Myocyte (in vitro differentiated cells): ENCODE measurements around the gene GRIN2C. TPM values are rescaled to one million over a fixed set of nuclear protein-coding genes. Genes with fewer than 3 reads are reported as not detected.
A peak's percentile ranks its signal among the peaks of the same experiment; 100 is the strongest.

Experiments used
- DNase-seq: peaks from one replicate; pipeline ENCODE4 v3.0.0-alpha.2; 2012; ENCODE audit warnings: low read depth
- total RNA-seq: library from RNA; depleted of rRNA; stranded (reverse); fragments of >200 nt; gene quantifications from 2 replicates; pipeline ENCODE4 v1.2.3, GENCODE V29; 2014

The GRIN2C gene
- total RNA-seq, 1 donor from 2014 or later = not detected

DNA sequence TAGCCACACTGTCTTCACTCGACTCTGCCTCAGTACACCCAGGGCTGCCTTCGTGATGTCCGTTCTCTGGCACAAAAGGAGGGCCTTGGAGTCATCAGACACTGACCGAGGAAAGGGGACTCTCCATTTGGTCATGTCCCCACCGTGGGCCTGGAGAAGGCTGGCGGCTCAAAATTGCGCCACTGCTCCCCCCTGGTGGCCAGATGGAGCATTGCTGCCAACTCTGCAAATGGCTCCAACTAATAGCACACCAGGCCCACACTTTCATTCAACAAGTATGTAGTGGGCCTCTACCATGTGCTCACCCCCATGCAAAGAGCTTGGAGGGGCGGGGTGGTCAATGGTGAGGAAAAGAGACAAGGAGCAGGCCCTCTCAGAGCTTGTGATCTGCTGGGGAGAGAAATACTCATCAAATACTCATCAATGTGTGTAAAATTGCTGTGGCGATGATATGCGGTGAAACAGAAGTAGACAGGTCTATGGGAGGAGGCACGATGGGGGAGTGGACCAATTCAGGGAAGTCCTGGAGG lies 5.2 kb upstream of the GRIN2C start:
- peak; percentile 75 for DNase-seq

DNA sequence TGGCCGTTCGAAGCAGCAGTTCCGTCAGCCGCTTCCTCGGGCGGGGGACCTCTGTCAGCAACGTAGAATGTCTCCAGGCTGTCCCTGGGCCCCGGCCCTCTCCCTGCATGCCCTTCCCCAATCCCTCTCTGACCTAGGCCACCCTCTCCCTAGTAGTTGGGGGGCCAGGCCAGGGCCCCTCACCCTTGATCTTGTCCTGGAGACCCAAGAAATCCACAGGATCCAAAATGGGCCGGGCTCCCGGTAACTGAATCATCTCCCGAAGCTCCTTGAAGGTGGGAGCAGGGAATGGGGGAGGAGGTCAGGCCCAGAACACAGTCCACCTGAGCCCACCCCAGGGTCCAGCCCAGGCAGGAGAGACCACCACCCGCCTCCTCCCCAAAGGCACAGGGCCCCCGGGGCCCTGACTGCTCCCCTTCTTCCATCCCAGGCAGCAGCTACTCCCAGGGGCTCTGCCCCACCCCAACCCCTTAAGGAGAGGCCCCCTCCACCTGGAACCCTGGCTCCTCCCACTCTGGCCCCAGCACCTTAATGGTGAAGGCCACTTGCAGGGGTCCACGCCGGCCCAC lies 4.7 kb upstream of the GRIN2C start:
- no peak for DNase-seq

- no peak for DNase-seq
Observed at GRCh38 chr17:74863420-74864296, 4.0 kb upstream of the GRIN2C start.

GRCh38 chr17:74862919-74863318 lies 3.2 kb upstream of the GRIN2C start:
- DNase-seq = no peak

- DNase-seq = peak; percentile 51
Observed at GRCh38 chr17:74862108-74862901, 2.6 kb upstream of the GRIN2C start.

- DNase-seq = no peak
Observed at GRCh38 chr17:74861662-74862107, 2.0 kb upstream of the GRIN2C start.

GRCh38 chr17:74860872-74861661 lies 1.4 kb upstream of the GRIN2C start:
- no peak for DNase-seq

DNA sequence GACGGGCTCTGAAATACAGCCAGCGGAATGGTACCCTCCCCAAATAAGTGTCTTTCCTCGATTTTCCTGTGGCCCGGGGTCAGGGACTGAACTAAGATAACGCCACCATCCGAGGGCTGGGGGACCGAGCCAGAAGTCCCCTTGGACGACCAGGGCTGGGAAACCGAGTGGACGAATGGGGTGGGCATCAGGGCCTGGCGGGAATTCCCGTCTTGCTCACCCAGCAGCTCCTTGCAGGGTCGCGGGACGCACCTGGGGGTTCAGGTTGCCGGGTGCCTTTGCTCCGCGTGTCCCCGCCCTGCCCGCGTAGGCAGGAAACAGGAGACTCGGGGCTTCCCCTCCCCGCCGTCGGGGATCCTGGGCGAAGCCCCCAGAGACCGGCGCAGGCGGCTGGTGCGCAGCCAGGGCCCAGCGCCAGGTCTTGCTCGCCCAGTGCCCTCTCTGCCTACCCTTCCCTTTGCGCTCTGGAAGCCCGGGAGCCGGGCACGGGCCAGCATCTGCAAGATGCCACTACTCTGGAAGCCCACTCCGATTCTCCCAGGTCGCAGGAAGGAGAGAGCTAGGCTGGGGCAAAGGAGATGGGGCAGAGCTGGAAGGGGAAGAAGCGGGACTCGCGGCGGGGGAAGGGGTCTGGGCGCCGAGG lies 665 bp upstream of the GRIN2C start:
- DNase-seq = no peak

DNA sequence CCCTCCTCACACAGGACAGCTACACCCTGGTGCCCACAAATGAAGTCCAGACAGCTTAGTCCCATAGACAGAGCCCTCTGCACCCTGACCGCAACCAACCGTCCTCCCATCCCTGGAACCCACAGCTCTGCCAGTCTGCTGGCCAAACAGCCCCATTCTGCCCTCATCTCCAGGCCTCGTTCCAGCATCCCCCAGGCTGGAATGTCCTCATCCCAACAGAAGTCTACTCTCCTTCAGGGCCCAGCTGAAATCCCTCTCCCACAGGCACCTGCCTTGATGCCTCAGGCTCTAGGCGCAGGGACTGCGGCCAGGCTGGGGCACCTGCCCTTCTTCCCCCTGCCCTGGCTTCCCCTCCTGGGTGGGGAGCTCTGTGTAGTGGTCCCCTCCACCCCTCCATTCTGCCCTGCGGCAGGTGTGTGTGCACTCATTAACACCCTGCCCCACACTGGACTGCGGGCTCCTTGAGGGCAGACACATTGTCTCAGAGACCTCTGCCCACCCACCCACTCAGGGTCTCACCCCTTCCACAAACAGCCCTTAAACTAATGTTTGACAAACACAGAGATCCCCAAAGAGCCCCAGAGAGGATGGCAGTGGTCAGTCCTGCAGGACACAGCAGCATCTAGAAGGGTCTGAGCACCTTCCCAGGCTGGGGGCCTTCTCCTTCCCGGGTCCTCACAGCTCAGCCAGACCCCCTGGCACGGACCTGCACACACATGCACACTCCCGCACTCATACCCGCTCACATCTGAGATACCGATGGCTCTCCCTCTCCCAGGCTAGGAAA lies 820 bp downstream of the GRIN2C start:
- no peak for DNase-seq

GRCh38 chr17:74857191-74857590 lies 2.5 kb downstream of the GRIN2C start:
- peak; percentile 49 for DNase-seq

GRCh38 chr17:74856112-74856511 lies 3.6 kb downstream of the GRIN2C start:
- DNase-seq = peak; percentile 72

DNA sequence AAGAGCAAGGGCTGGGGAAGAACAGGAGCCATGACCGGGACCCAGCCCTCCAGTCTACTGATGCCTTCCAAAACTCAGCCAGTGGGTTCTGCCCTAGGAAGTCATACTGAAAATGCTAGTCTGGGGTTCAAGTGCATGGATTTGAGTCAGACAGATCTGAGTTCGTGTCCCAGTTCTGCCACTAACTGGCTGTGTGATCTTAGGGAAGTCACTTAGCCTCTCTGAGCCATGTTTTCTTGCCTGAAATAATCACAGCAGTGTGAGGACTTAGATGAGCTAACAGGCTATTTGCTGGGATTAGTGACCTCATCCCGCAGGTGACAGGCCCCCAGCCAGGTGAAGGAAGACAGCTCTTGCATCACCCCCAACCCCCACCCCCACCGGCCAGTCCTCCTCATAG lies 4.4 kb downstream of the GRIN2C start:
- DNase-seq = no peak

DNA sequence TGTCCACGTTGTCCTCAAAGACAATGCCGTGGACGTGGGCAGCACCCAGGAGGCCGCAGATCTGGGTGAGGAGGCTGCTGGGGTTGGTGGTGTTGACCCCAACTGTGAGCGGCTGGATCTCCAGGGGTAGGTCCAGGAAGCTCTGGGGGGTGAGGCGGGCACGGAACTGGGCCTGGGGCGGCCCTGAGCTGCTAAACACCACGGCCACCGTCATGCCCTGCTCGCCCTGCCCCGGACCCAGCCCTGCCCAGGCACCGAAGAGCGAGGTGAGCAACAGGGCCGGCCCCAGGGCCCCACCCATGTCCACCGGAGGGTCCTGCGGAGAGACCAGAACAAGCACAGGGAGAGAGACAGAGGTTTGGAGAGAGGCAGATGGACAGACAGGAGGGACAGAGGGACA lies 4.9 kb downstream of the GRIN2C start:
- DNase-seq = no peak

- no peak for DNase-seq
Observed at GRCh38 chr17:74853669-74854068, 6.0 kb downstream of the GRIN2C start.

GRCh38 chr17:74853048-74853397 lies 6.7 kb downstream of the GRIN2C start:
- DNase-seq = no peak

- DNase-seq = no peak
Observed at GRCh38 chr17:74852237-74853047, 7.2 kb downstream of the GRIN2C start.

DNA sequence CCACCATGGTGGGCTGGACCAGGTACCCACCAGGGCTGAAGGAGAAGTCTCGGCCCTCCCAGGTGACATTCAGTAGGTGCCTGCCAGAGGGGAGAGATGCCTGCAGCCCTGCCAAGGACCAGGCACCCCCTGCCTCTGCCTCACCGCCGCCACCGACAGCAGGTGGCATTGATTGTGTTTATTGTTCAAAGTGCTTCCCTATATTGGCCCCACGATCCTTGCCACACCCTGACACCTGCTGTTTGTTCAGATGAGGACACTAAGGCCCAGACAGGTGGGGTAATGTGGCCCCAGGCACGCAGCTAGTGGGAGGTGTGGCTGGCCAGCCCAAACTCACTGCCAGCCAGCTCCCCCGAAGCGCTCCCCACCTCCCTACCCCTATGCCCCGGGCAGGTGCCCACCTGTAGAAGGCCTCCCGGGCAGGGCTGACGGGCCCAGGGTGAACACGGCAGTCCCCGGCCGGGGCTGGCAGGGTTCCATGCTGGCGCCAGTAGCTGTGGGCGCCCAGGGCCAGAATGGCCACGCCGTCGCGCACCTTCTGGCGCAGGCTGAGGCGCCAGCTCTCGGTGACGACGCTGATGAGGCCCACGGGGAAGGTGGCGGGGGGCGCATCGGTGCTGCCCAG lies 8.0 kb downstream of the GRIN2C start:
- no peak for DNase-seq

GRCh38 chr17:74850914-74851313 lies 8.8 kb downstream of the GRIN2C start:
- DNase-seq = no peak
